Measurements from ENCODE around the gene SPIN2A.
"Not testable (repeated sequence)": the region's sequence is repeated elsewhere in the genome, so short reads cannot be mapped to it uniquely, and the experiment has no call there.

SPIN2A gene

GRCh38 chrX:57137073-57137472, at the start of gene SPIN2A:
SPIN2A (minus strand) TSS chrX:57137397; CDS start chrX:57136597, 800 bp downstream.
- H3K4me1 ChIP-seq (ENCODE audit: control insufficient read depth, insufficient read depth, low read length); H3K36me3 ChIP-seq (ENCODE audit: control insufficient read depth, insufficient read depth, low read length); H3K27me3 ChIP-seq (ENCODE audit: control insufficient read depth, insufficient read depth, low read length): not testable (repeated sequence)
- Histone ChIP-seq H3K4me3 (ENCODE audit: low read depth, low read length) (peak within 1 kb of the TSS; percentile 56), H3K27ac (ENCODE audit: low read depth, low read length) (peak within 1 kb of the TSS; percentile 69), H3K9me3 (ENCODE audit: control insufficient read depth, insufficient read depth, low read length) (peaks cover 13% of the 10 kb centered on the region), H3K9ac (ENCODE audit: low read depth, low read length) (peak within 1 kb of the TSS; percentile 26; the same call in 1 of the 2 replicates)

GRCh38 chrX:57178605-57179004, 41.4 kb upstream of the SPIN2A start:
- H3K4me1 ChIP-seq (ENCODE audit: control insufficient read depth, insufficient read depth, low read length): peaks cover 20% of the 10 kb centered on the region
- H3K9me3 ChIP-seq (ENCODE audit: control insufficient read depth, insufficient read depth, low read length): peaks cover 30% of the 10 kb centered on the region
- no peak overlapping the region for H3K9ac ChIP-seq (ENCODE audit: low read depth, low read length)
- no peaks in the 10 kb centered on the region for H3K36me3 ChIP-seq (ENCODE audit: control insufficient read depth, insufficient read depth, low read length)
- no peak overlapping the region for H3K4me3 ChIP-seq (ENCODE audit: low read depth, low read length)
- no peak overlapping the region for H3K27ac ChIP-seq (ENCODE audit: low read depth, low read length)
- H3K27me3 ChIP-seq (ENCODE audit: control insufficient read depth, insufficient read depth, low read length): no peaks in the 10 kb centered on the region

GRCh38 chrX:57177070-57177469, 39.9 kb upstream of the SPIN2A start:
- no peaks in the 10 kb centered on the region for H3K27me3 ChIP-seq (ENCODE audit: control insufficient read depth, insufficient read depth, low read length)
- H3K27ac ChIP-seq (ENCODE audit: low read depth, low read length): peak overlapping the region; percentile 92
- H3K4me1 ChIP-seq (ENCODE audit: control insufficient read depth, insufficient read depth, low read length): peaks cover 20% of the 10 kb centered on the region
- no peaks in the 10 kb centered on the region for H3K36me3 ChIP-seq (ENCODE audit: control insufficient read depth, insufficient read depth, low read length)
- H3K9me3 ChIP-seq (ENCODE audit: control insufficient read depth, insufficient read depth, low read length): peaks cover 26% of the 10 kb centered on the region
- no peak overlapping the region for H3K9ac ChIP-seq (ENCODE audit: low read depth, low read length)
- 0 out of 2 replicates have a peak overlapping the region, but pooled peaks have one; percentile 30 for H3K4me3 ChIP-seq (ENCODE audit: low read depth, low read length)

DNA sequence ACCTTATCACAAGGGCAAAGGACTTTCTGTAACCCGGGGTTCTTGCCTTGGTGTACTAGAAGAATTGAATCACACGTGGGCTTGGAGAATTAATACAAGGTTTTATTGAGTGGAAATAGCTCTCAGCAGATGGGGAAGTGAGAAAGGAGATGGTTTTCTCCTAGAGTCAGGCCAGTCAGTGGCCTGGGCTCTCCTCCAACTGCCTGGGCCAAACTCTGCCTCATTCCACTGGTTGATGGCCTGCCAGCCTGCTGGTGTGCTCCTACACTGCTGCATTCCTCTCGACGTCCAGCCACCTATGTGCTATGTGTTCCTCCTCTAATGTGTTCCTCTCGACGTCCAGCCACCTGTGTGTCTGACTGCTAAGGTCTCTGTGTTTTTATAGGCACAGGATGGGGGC, 35.3 kb upstream of the SPIN2A start:
- Histone ChIP-seq H3K9me3 (ENCODE audit: control insufficient read depth, insufficient read depth, low read length) (peaks cover 18% of the 10 kb centered on the region; the same call in 1 of the 2 replicates), H3K4me3 (ENCODE audit: low read depth, low read length) (no peak overlapping the region), H3K27ac (ENCODE audit: low read depth, low read length) (no peak overlapping the region), H3K36me3 (ENCODE audit: control insufficient read depth, insufficient read depth, low read length) (no peaks in the 10 kb centered on the region), H3K4me1 (ENCODE audit: control insufficient read depth, insufficient read depth, low read length) (peaks cover 11% of the 10 kb centered on the region; the same call in 1 of the 2 replicates), H3K27me3 (ENCODE audit: control insufficient read depth, insufficient read depth, low read length) (no peaks in the 10 kb centered on the region), H3K9ac (ENCODE audit: low read depth, low read length) (no peak overlapping the region)

DNA sequence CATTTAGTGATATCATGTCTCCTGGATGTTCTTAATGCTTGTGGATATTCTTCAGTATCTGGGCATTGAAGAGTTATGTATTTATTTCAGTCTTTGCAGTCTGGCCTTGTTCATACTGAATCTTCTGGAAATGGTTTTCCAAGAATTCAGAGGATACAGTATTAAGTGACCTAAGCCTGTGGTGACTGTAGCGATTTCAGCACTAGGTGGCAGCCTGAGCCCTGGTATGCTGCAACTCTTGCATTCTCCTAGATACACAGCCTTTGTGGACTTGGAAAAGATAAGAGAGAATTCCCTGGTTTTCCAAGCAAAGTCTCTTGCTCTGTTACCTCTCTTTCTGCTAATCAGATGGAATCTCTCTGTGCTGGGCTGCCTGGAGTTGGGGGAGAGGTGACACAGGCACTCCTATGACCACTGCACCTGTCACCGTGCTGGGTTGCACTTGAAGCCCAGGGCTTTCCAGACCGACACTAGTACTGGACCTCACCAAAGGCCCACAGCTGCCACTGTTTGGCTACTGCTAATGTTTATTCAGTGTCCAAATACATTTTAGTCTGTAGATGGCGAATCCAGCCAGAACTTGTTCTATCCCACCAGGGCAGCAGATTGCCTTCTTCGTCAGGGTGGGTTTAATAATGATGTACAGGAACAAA, 19.3 kb upstream of the SPIN2A start:
- Histone ChIP-seq H3K4me3 (ENCODE audit: low read depth, low read length) (no peak overlapping the region), H3K27me3 (ENCODE audit: control insufficient read depth, insufficient read depth, low read length) (no peaks in the 10 kb centered on the region), H3K36me3 (ENCODE audit: control insufficient read depth, insufficient read depth, low read length) (no peaks in the 10 kb centered on the region), H3K9me3 (ENCODE audit: control insufficient read depth, insufficient read depth, low read length) (peaks cover 33% of the 10 kb centered on the region), H3K4me1 (ENCODE audit: control insufficient read depth, insufficient read depth, low read length) (0 out of 2 replicates have a peak, but pooled peaks cover 4% of the 10 kb centered on the region), H3K27ac (ENCODE audit: low read depth, low read length) (no peak overlapping the region), H3K9ac (ENCODE audit: low read depth, low read length) (no peak overlapping the region)

DNA sequence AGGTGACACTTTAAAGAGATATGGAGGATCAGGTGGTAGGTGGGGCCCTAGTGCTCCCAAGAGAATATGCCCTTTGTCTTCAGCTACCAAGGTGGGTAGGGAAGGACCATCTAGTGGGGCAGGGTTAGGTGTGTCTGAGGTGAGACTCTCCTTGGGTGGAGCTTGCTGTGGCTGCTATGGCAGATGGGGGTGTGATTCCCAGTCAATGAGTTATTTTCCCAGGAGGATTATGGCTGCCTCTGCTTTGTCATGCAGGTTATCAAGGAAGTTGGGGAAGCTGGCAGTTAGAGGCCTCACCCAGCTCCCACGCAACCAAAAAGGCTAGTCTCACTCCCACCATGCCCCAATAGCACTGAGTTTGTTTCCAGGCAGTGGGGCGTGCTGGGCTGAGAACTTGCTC, 18.0 kb upstream of the SPIN2A start:
- Histone ChIP-seq H3K4me1 (ENCODE audit: control insufficient read depth, insufficient read depth, low read length) (0 out of 2 replicates have a peak, but pooled peaks cover 4% of the 10 kb centered on the region), H3K27ac (ENCODE audit: low read depth, low read length) (no peak overlapping the region), H3K9me3 (ENCODE audit: control insufficient read depth, insufficient read depth, low read length) (peaks cover 33% of the 10 kb centered on the region)

DNA sequence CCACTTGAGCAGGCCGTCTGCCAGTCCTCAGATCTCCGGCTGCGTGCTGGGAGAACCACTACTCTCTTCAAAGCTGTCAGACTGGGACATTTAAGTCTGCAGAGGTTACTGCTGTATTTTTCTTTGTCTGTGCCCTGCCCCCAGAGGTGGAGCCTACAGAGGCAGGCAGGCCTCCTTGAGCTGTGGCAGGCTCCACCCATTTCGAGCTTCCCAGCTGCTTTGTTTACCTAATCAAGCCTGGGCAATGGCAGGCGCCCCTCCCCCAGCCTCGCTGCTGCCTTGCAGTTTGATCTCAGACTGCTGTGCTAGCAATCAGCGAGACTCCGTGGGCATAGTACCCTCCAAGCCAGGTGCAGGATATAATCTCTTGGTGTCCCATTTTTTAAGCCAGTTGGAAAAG, 15.0 kb upstream of the SPIN2A start:
- not testable (repeated sequence) for H3K27me3 ChIP-seq (ENCODE audit: control insufficient read depth, insufficient read depth, low read length); H3K27ac ChIP-seq (ENCODE audit: low read depth, low read length); H3K36me3 ChIP-seq (ENCODE audit: control insufficient read depth, insufficient read depth, low read length)

More for the DNA sequence above, 18.0 kb upstream of the SPIN2A start:
- Histone ChIP-seq H3K9ac (ENCODE audit: low read depth, low read length) (no peak overlapping the region), H3K27me3 (ENCODE audit: control insufficient read depth, insufficient read depth, low read length) (no peaks in the 10 kb centered on the region), H3K36me3 (ENCODE audit: control insufficient read depth, insufficient read depth, low read length) (no peaks in the 10 kb centered on the region), H3K4me3 (ENCODE audit: low read depth, low read length) (no peak overlapping the region)

DNA sequence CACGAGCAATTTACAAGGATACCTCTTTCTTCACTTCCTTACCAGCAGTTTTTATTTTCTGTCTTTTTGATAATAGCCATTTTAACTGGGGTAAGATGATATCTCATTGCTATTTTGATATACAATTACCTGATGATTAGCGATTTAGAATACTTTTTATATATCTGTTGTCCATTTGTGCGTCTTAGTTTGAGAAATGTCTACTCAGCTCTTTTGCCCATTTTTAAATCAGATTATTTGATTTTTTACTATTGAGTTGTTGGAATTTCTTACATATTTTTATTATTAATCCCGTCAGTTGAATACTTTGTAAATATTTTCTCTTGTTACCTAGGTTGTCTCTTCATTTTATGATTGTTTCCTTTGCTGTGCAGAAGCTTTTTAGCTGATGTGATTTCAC, 1.5 kb upstream of the SPIN2A start:
- Histone ChIP-seq H3K9ac (ENCODE audit: low read depth, low read length) (no peak overlapping the region), H3K9me3 (ENCODE audit: control insufficient read depth, insufficient read depth, low read length) (peaks cover 11% of the 10 kb centered on the region), H3K36me3 (ENCODE audit: control insufficient read depth, insufficient read depth, low read length) (no peaks in the 10 kb centered on the region), H3K27me3 (ENCODE audit: control insufficient read depth, insufficient read depth, low read length) (no peaks in the 10 kb centered on the region), H3K4me3 (ENCODE audit: low read depth, low read length) (no peak overlapping the region), H3K27ac (ENCODE audit: low read depth, low read length) (no peak overlapping the region), H3K4me1 (ENCODE audit: control insufficient read depth, insufficient read depth, low read length) (0 out of 2 replicates have a peak, but pooled peaks cover 4% of the 10 kb centered on the region)

More for the DNA sequence above, 15.0 kb upstream of the SPIN2A start:
- H3K4me1 ChIP-seq (ENCODE audit: control insufficient read depth, insufficient read depth, low read length); H3K4me3 ChIP-seq (ENCODE audit: low read depth, low read length); H3K9ac ChIP-seq (ENCODE audit: low read depth, low read length): not testable (repeated sequence)
- peaks cover 27% of the 10 kb centered on the region for H3K9me3 ChIP-seq (ENCODE audit: control insufficient read depth, insufficient read depth, low read length)

GRCh38 chrX:57137501-57137900, 304 bp upstream of the SPIN2A start:
- Histone ChIP-seq H3K4me3 (ENCODE audit: low read depth, low read length) (peak overlapping the region; percentile 56), H3K9me3 (ENCODE audit: control insufficient read depth, insufficient read depth, low read length) (peaks cover 11% of the 10 kb centered on the region), H3K36me3 (ENCODE audit: control insufficient read depth, insufficient read depth, low read length) (no peaks in the 10 kb centered on the region), H3K9ac (ENCODE audit: low read depth, low read length) (peak overlapping the region; percentile 26; the same call in 1 of the 2 replicates), H3K27ac (ENCODE audit: low read depth, low read length) (peak overlapping the region; percentile 69), H3K27me3 (ENCODE audit: control insufficient read depth, insufficient read depth, low read length) (no peaks in the 10 kb centered on the region), H3K4me1 (ENCODE audit: control insufficient read depth, insufficient read depth, low read length) (0 out of 2 replicates have a peak, but pooled peaks cover 4% of the 10 kb centered on the region)

GRCh38 chrX:57136589-57136988, 608 bp downstream of the SPIN2A start:
- Histone ChIP-seq H3K4me3 (ENCODE audit: low read depth, low read length) (peak overlapping the region; percentile 56; the same call in 1 of the 2 replicates), H3K9me3 (ENCODE audit: control insufficient read depth, insufficient read depth, low read length) (peaks cover 18% of the 10 kb centered on the region)
- H3K4me1 ChIP-seq (ENCODE audit: control insufficient read depth, insufficient read depth, low read length); H3K9ac ChIP-seq (ENCODE audit: low read depth, low read length); H3K36me3 ChIP-seq (ENCODE audit: control insufficient read depth, insufficient read depth, low read length); H3K27ac ChIP-seq (ENCODE audit: low read depth, low read length); H3K27me3 ChIP-seq (ENCODE audit: control insufficient read depth, insufficient read depth, low read length): not testable (repeated sequence)

DNA sequence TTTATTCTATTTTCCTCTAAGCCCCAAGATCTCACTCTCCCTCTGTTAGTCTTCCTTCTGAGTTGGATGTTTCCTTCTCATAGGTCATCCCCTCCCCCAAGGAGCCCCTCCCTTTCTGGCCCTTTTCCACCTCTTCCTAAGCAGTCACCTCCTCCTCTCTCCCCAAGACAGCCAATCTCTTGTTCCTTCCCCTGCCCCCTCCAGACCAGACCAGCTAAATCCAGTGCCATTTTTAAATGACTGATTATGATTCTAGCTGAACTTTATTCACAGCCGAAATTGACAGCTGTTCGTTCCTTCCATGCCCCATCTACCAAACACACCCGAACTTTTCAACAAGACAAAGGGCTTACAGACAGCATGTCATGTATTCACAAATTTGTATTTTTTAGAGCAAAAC, 1.9 kb downstream of the SPIN2A start:
- Histone ChIP-seq H3K9ac (ENCODE audit: low read depth, low read length) (no peak overlapping the region), H3K4me1 (ENCODE audit: control insufficient read depth, insufficient read depth, low read length) (0 out of 2 replicates have a peak, but pooled peaks cover 4% of the 10 kb centered on the region), H3K9me3 (ENCODE audit: control insufficient read depth, insufficient read depth, low read length) (peaks cover 22% of the 10 kb centered on the region), H3K4me3 (ENCODE audit: low read depth, low read length) (no peak overlapping the region), H3K27me3 (ENCODE audit: control insufficient read depth, insufficient read depth, low read length) (no peaks in the 10 kb centered on the region), H3K36me3 (ENCODE audit: control insufficient read depth, insufficient read depth, low read length) (0 out of 2 replicates have a peak, but pooled peaks cover 3% of the 10 kb centered on the region), H3K27ac (ENCODE audit: low read depth, low read length) (no peak overlapping the region)

Measured in HUES48 (cell line).